Small intestine (tissue), 7 donors: ENCODE data around the gene NRXN3. TPM values are rescaled to one million over a fixed set of nuclear protein-coding genes. Genes with fewer than 3 reads are reported as not detected.

Source experiments
- DNase-seq, 2 donors: peaks; one replicate each; pipeline versions ENCODE4 v3.0.0 to v3.0.0-alpha.2; 2013
- FAIRE-seq: peaks from 2 replicates; lab custom pipeline; 2012; peaks lifted over from hg19 to GRCh38; lab: Jason Lieb, UNC
- H3K27ac ChIP-seq, 3 donors: one replicate each; pipeline ENCODE4 v1.5.1; 2013; ENCODE audit warnings: low read length in 2 of 3, mild to moderate bottlenecking in 2 of 3, control low read depth in 1 of 3, inconsistent platforms in 1 of 3, low read depth in 1 of 3, moderate library complexity in 1 of 3
- H3K27me3 ChIP-seq, 3 donors: one replicate each; pipeline ENCODE4 v1.6.1; 2013; ENCODE audit warnings: low read length in 3 of 3, inconsistent platforms in 1 of 3; ENCODE audit not compliant: control insufficient read depth in 3 of 3, insufficient read depth in 3 of 3
- H3K36me3 ChIP-seq, 3 donors: one replicate each; pipeline ENCODE4 v1.6.1; 2013; ENCODE audit warnings: low read length in 3 of 3, inconsistent platforms in 1 of 3, low read depth in 1 of 3, mild to moderate bottlenecking in 1 of 3, moderate library complexity in 1 of 3; ENCODE audit not compliant: control insufficient read depth in 3 of 3, insufficient read depth in 2 of 3
- H3K4me1 ChIP-seq, 3 donors: one replicate each; pipeline ENCODE4 v1.6.1; 2013; ENCODE audit warnings: low read length in 2 of 3, inconsistent platforms in 1 of 3, low read depth in 1 of 3, mild to moderate bottlenecking in 1 of 3, moderate library complexity in 1 of 3; ENCODE audit not compliant: control insufficient read depth in 3 of 3, insufficient read depth in 2 of 3
- H3K4me3 ChIP-seq, 3 donors: one replicate each; pipeline ENCODE4 v1.5.1; 2013; ENCODE audit warnings: low read length in 3 of 3, control low read depth in 1 of 3, inconsistent platforms in 1 of 3, low read depth in 1 of 3, mild to moderate bottlenecking in 1 of 3, moderate library complexity in 1 of 3
- H3K9me3 ChIP-seq, 2 donors: one replicate each; pipeline ENCODE4 v1.6.1; 2013; ENCODE audit warnings: low read depth in 1 of 2, low read length in 1 of 2; ENCODE audit not compliant: control insufficient read depth in 2 of 2, insufficient read depth in 1 of 2
- WGBS, 3 donors: extraction: QIAGEN DNeasy Blood & Tissue Kit; methylation state at CpG; one replicate each; pipeline ENCODE4 v1.1.7; 2013; 5-methylcytosine and 5-hydroxymethylcytosine counted together
- polyA plus RNA-seq, 4 donors: library from polyadenylated mRNA; stranded (reverse) in 3 of 4; unstranded in 1 of 4; fragments of 200-250 nt in 3 of 4; fragments of 120-200 nt in 1 of 4; gene quantifications; one replicate each; pipeline versions ENCODE4 v1.2.1 to v1.2.3, GENCODE V29; 2013
- donor health status: healthy with polysubstance abuse.
- donor health status: control.
- donor health status: control.
- donor health status: Bipolar disorder and iron deficiency.
- donor health status: healthy.

Gene NRXN3
- polyA plus RNA-seq, 4 donors: 2.3 TPM; not detected in 2

- WGBS, 3 donors: 51 to 66% (median 52%) methylated on average over 4 of the region's 4 CpGs
- H3K4me3 ChIP-seq: no peak overlapping the region
- DNase-seq (no peak), FAIRE-seq (no peak)
- no peaks in the 10 kb centered on the region for H3K27me3 ChIP-seq
- H3K4me1 ChIP-seq: no peaks in the 10 kb centered on the region
- H3K9me3 ChIP-seq: no peaks in the 10 kb centered on the region
- H3K27ac ChIP-seq: no peak overlapping the region
- H3K36me3 ChIP-seq: no peaks in the 10 kb centered on the region
These were observed 34.7 kb upstream of the NRXN3 start for GRCh38 chr14:78135450-78135891.

- WGBS, 3 donors: 62 to 73% (median 62%) methylated on average over 4 of the region's 4 CpGs
These were observed 33.5 kb upstream of the NRXN3 start for GRCh38 chr14:78136695-78137094.

GRCh38 chr14:78141590-78141989, 28.6 kb upstream of the NRXN3 start:
- 58 to 66% (median 61%) methylated on average over 2 of the region's 2 CpGs for WGBS, 3 donors
- no peaks in the 10 kb centered on the region for H3K36me3 ChIP-seq
- FAIRE-seq (no peak), DNase-seq (no peak)
- no peak overlapping the region for H3K4me3 ChIP-seq
- H3K27ac ChIP-seq: no peak overlapping the region
- no peaks in the 10 kb centered on the region for H3K9me3 ChIP-seq
- H3K27me3 ChIP-seq: no peaks in the 10 kb centered on the region
- no peaks in the 10 kb centered on the region for H3K4me1 ChIP-seq

More at GRCh38 chr14:78136695-78137094, 33.5 kb upstream of the NRXN3 start:
- H3K27ac ChIP-seq: no peak overlapping the region
- DNase-seq (no peak), FAIRE-seq (no peak)
- H3K4me3 ChIP-seq: no peak overlapping the region
- H3K36me3 ChIP-seq: no peaks in the 10 kb centered on the region
- no peaks in the 10 kb centered on the region for H3K4me1 ChIP-seq
- H3K27me3 ChIP-seq: no peaks in the 10 kb centered on the region
- no peaks in the 10 kb centered on the region for H3K9me3 ChIP-seq

- no peak overlapping the region for H3K4me3 ChIP-seq
- no peaks in the 10 kb centered on the region for H3K36me3 ChIP-seq
- WGBS, 3 donors: 69 to 75% (median 71%) methylated on average over 5 of the region's 5 CpGs
- H3K27me3 ChIP-seq: no peaks in the 10 kb centered on the region
- no peak overlapping the region for H3K27ac ChIP-seq
- no peaks in the 10 kb centered on the region for H3K9me3 ChIP-seq
- FAIRE-seq: no peak
- no peak for DNase-seq
- H3K4me1 ChIP-seq: no peaks in the 10 kb centered on the region
These were observed 27.2 kb upstream of the NRXN3 start for GRCh38 chr14:78142998-78143397.

GRCh38 chr14:78143489-78144145, 26.6 kb upstream of the NRXN3 start:
- no peak for FAIRE-seq
- Histone ChIP-seq H3K27ac (no peak overlapping the region), H3K36me3 (no peaks in the 10 kb centered on the region), H3K4me1 (no peaks in the 10 kb centered on the region), H3K27me3 (no peaks in the 10 kb centered on the region), H3K4me3 (no peak overlapping the region), H3K9me3 (no peaks in the 10 kb centered on the region)
- DNase-seq: no peak
- WGBS, 3 donors: 63 to 67% (median 66%) methylated on average over 7 of the region's 7 CpGs

GRCh38 chr14:78152201-78153063, 17.7 kb upstream of the NRXN3 start:
- no peak for FAIRE-seq

GRCh38 chr14:78153064-78153341, 17.2 kb upstream of the NRXN3 start:
- no peaks in the 10 kb centered on the region for H3K4me1 ChIP-seq
- H3K36me3 ChIP-seq: no peaks in the 10 kb centered on the region
- H3K27me3 ChIP-seq: no peaks in the 10 kb centered on the region
- no peak for DNase-seq
- H3K9me3 ChIP-seq: no peaks in the 10 kb centered on the region
- no peak for FAIRE-seq
- H3K27ac ChIP-seq: no peak overlapping the region
- H3K4me3 ChIP-seq: no peak overlapping the region

More at GRCh38 chr14:78152201-78153063, 17.7 kb upstream of the NRXN3 start:
- no peak overlapping the region for H3K27ac ChIP-seq
- no peaks in the 10 kb centered on the region for H3K36me3 ChIP-seq
- H3K4me3 ChIP-seq: no peak overlapping the region
- 47 to 57% (median 53%) methylated on average over 14 of the region's 14 CpGs for WGBS, 3 donors
- no peaks in the 10 kb centered on the region for H3K4me1 ChIP-seq
- DNase-seq: no peak
- no peaks in the 10 kb centered on the region for H3K9me3 ChIP-seq
- no peaks in the 10 kb centered on the region for H3K27me3 ChIP-seq

- 42 to 67% (median 63%) methylated on average over 2 of the region's 2 CpGs for WGBS, 3 donors
- no peaks in the 10 kb centered on the region for H3K9me3 ChIP-seq
- FAIRE-seq (no peak), DNase-seq (no peak)
- no peaks in the 10 kb centered on the region for H3K27me3 ChIP-seq
- H3K27ac ChIP-seq: no peak overlapping the region
- no peaks in the 10 kb centered on the region for H3K4me1 ChIP-seq
- no peak overlapping the region for H3K4me3 ChIP-seq
- H3K36me3 ChIP-seq: no peaks in the 10 kb centered on the region
These were observed 15.3 kb upstream of the NRXN3 start for GRCh38 chr14:78154827-78155226.
